OCI-M1 (cell line): Measurements from ENCODE around the gene LRRC32.

Source experiments
- DNase-seq: peaks from one replicate; lab custom pipeline; 2025; lab: John Stamatoyannopoulos, UW

The LRRC32 gene

DNA sequence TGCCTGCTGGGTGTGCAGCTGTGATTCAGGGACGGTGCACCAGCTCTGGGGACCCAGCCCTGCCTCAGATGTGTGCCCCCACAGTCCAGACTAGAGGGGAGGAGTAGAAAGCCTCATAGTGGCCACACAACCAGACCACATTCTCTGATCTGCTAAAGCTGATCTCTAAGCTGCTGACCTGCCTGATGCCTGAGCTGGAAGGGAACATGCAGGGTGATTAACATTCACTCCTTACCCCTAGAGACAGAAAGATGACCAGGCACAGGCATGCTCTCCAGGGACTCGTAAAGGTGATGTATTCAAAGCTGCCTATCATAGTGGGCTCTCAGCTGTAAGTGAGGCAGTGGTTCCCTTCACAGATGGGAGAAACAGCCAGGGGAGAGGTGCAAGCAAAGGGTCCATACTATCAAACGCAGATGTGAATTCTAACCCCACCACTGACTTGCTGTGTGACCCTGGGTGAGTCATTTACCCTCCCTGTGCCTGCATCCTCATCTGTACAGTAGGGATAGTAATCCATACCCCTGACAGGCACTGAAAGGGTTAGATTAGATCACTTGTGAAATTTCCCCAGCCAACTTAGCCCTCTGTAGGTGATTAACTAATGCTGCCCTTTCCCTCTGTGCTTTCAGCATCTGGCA, 29.0 kb upstream of the LRRC32 start:
- peak; percentile 80 for DNase-seq

DNA sequence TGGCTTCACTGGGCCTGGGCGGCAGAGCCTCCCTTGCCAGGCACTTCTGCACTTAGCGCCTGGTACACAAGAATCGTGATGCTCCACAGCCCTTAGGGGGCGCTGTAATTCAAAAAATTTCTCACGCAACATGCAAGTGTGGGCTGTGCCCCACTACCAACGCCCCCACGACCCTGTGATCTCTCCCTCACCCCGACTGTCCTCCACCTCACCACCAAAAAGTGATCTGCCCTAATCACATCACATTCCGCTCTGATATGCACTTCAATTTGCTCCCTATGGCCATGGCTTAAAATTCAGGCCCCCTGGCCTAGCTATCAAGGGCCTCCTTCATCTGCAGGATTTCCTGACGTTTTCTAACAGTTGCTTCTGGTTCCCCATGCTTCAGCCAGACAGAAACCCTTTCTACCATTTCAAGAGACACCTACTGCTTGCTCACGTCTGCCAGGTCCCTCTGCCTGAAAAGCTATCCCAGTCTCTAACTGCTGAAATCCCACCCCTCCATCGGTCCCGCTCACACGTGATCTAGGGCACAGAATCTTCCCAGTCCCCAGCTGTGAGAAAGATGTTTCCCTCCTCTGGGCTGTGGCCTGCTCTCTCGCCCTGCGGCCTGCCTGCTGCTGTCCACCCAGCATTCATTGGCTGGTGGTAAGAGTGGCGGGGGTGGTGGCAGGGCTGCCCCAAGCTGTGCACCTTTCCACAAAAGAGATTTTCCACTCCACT, 27.9 kb upstream of the LRRC32 start:
- peak; percentile 88 for DNase-seq

GRCh38 chr11:76696756-76697155, 26.2 kb upstream of the LRRC32 start:
- DNase-seq: no peak

DNA sequence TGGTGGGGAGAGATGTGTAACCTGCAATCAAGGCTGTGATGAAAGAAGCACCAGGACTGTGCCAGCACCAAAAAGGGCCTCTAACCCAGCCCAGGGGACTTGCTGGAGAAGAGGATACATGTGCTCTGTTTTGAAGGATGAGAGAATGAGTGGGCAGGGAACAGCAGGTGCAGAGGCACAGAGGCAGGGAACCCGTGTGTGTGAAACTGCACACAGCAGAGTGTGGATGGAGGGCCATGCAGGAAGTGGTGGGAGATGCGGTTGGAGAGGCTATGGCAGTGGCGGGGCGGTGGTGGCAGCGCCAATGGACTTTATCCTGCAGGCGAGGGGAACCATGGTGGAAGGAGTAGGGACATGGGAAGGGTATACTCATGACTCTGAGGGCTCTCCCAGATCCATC, 25.2 kb upstream of the LRRC32 start:
- DNase-seq: no peak

DNA sequence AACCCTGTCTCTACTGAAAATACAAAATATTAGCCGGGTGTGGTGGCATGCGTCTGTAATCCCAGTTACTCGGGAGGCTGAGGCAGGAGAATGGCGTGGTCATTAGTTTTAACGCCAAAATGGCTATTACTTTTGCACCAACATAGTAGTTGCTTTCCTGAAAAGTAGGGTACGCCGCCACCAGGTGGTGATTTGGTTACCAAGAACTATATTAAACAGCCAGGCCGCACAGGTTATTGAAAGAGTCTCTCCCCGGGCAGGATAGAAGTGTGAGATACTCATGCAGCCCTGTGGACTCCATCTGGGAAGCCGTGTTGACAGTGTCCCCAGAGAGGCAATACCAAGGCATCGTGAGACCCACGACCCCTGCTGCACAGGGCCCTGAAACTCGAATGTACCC, 24.6 kb upstream of the LRRC32 start:
- no peak for DNase-seq

GRCh38 chr11:76694664-76695063, 24.1 kb upstream of the LRRC32 start:
- no peak for DNase-seq

GRCh38 chr11:76693806-76694205, 23.3 kb upstream of the LRRC32 start:
- no peak for DNase-seq

- no peak for DNase-seq
Measured at GRCh38 chr11:76692956-76693355, 22.4 kb upstream of the LRRC32 start.

DNA sequence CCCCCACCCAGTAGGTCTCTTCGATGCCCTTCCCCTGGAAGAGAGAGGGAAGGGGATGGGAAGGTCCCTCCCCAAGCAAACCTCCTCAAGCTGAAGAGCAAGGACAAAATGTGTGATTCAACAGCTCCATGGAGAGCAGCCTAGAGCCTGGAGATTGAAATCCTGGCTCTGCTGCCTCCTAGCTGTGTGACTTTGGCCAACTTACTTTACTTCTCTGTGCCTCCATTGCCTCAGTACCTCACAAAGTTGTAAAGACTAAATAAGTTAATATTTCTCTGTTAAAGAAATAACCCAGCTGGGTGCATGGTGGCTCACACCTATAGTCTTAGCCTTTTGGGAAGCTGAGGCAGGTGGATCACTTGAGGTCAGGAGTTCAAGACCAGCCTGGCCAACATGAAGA, 21.1 kb upstream of the LRRC32 start:
- no peak for DNase-seq

DNA sequence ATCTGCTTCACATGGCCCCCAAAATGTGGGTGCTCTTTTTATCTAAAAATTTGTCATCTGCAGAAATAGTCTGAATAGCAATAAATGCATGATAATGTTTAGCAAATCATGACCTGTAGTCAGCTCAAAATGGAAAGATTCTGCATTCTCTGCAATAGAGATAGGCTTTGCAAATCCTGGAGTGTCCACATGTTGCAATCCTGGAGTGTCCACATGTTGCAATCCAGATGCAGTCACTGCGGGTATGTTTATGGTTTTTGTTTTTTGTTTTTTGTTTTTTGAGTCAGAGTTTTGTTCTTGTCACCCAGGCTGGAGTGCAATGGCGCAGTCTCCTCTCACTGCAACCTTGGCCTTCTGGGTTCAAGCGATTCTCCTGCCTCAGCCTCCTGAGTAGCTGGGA, 20.2 kb upstream of the LRRC32 start:
- DNase-seq: no peak

GRCh38 chr11:76689313-76690260, 19.0 kb upstream of the LRRC32 start:
- DNase-seq: no peak

GRCh38 chr11:76688146-76688545, 17.6 kb upstream of the LRRC32 start:
- no peak for DNase-seq

DNA sequence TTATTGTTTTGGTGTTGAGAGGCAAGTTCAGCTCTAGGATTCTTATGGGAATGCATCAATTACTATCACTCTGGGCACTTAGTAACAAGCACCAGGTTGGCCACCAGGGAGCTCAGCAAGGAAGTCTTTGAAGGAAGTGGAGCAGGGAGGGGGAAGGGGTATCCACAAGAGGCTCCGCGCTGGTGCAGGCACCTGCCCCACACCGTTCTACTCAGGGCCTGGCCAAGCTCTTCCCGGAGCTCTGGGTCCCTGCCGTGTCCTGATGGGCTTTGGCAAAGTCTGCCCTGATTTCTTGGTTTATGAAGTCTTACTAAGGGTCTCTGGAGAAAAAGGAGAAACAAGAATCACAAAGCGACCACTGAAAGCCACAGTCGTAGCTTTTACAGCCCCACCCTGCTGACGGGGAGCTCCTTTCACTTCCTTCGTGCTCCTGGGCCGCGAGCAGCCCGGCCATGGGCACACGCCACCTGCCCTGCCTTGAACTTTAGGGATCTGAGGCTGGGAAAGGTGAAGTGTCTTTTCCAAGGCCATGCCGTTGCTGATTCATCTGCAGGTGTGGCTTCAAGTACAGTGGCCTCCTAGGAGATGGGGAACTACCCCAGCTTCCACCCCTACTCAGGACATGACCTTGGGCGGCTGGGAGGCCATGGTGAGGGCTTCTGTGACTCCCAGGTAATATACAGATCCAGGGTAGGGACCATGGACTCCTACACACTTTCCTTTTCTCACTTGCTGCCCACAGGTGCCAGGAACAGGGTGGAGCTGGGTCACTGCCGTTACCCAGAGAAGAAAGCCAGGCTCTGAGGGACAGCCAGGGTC, 15.9 kb upstream of the LRRC32 start:
- DNase-seq: no peak

DNA sequence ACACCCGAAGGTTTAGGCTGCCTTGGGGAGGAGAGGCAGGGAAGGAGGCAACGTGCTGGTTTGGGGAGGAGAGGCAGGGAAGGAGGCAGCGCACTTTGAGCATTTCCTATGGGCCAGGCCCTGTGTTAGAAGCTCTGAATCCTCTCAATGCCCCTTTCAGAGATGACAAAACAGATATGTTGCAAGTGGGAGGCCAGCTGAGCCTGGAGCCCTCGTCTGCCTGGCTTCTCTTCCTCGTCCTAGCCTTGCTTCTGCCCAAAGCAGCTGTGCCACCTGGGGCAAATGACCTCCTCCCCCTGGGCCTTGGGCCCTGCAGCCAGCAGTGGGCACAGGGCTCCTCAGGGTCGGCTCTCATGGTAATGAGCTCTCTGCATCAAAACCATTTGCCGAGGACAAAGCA, 15.3 kb upstream of the LRRC32 start:
- no peak for DNase-seq

DNA sequence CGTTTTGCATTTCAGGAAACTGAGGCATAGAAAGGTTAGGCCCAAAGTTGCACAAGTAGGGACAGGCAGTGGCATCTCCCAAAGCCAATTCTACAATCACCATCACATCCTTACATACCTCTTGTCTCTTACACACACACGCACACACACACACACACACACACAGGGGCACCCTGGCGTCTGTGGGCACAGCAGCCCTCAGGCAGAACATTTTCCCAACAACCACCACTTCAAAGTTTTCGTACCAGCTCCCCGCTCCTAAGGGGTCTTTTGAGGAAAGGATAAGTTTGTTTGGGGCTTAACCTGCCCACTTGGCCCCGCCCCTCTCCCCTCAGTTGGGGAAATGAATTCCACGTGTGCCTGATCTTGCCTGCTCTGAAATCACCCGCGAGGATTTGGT, 14.7 kb upstream of the LRRC32 start:
- no peak for DNase-seq

DNA sequence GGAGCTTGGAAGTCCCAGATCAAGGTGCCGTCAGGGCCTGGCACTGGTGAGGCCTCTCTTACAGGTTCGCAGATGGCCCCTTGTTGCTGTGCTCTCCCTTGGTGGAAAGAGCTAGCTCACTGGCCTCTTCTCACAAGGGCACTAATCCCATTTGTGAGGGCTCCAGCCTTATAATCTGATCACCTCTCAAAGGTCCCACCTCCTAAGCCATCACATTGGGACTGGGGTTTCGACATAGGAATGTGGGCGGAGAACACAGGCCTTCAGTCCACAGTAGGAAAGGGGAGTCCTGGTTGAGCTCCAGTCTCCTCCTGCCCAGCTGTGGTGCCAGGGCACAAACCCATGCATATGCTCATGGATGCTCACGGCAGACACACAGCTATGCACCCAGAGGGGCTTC, 14.0 kb upstream of the LRRC32 start:
- DNase-seq: no peak

DNA sequence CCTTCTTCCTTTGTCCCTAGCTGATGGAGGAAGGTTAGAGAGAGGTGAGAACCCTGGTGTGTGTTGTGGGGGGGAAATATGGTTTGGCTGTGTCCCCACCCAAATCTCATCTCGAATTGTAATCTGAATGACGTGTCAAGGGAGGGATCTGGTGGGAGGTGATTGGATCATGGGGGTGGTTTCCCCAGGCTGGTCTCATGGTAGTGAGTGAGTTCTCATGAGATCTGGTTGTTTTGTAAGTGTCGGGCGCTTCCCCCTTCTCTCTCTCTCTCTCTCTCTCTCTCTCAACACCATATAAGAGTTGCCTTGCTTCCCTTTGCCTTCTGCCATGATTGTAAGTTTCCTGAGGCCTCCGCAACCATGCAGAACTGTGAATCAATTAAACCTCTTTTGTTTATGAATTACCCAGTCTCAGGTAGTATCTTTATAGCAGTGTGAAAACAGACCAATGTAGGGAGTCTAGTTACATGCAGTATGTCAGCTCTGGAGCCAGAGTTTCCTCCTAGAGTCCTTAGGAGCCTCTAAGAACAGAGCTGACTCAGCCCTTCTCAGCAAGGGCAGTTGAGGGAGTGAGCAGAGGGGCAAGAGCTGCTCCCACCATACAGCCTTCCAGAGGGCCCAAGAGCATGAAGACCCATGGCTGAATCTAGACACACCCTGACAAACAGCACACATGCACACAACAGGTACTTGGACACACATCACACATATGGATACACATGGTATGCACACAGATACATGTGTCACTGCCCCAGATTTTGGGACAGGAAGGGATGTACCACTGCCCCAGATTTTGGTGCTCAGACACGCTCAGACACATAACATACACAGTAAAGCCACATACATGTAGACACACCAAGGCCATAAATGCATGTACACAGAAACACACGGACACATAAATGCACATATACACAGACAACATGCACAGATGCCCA, 12.9 kb upstream of the LRRC32 start:
- no peak for DNase-seq

GRCh38 chr11:76682684-76683083, 12.1 kb upstream of the LRRC32 start:
- no peak for DNase-seq

GRCh38 chr11:76682106-76682505, 11.6 kb upstream of the LRRC32 start:
- DNase-seq: no peak

- peak; percentile 96 for DNase-seq
Measured at GRCh38 chr11:76680518-76681425, 10.2 kb upstream of the LRRC32 start.
